PC-3 (cell line): ENCODE measurements around the gene SLC39A12. TPM values are rescaled to one million over a fixed set of nuclear protein-coding genes. Genes with fewer than 3 reads are reported as not detected.

ENCODE experiments used
- ATAC-seq: fragments of 200-7000 bp; cut with Tn5 transposase; 2 replicates; pipeline ENCODE4 v1.9.1; 2020; ENCODE audit warnings: mild to moderate bottlenecking, moderate library complexity
- BruUV-seq: library from RNA; stranded (reverse); fragments of 400-500 nt; replicated peaks from 2 replicates; lab custom pipeline; 2021; lab: Mats Ljungman, UMichigan
- CTCF ChIA-PET: fragments of 300-600 bp; sonication (Branson Sonifier 250); formaldehyde crosslinking; loops from one replicate; lab custom pipeline; 2022; ENCODE audit warnings: antibody characterized with exemption; lab: Charles Lee
- POLR2A ChIA-PET: fragments of 300-600 bp; sonication (Branson Sonifier 250); formaldehyde crosslinking; loops from one replicate; lab custom pipeline; 2022; ENCODE audit warnings: antibody characterized with exemption; ENCODE audit not compliant: unreplicated experiment; lab: Charles Lee
- DNase-seq: peaks from one replicate; pipeline ENCODE4 v3.0.0-alpha.2; 2015
- H2AFZ ChIP-seq: fragments of 300-600 bp; sonication (generic); 2 replicates; pipeline ENCODE4 v1.6.0; 2016; ENCODE audit warnings: antibody characterized with exemption, low read length
- H3F3A ChIP-seq: fragments of 300-600 bp; sonication (generic); one replicate; pipeline ENCODE4 v1.6.0; 2017; ENCODE audit warnings: antibody characterized with exemption, low read length, control low read depth, mild to moderate bottlenecking; ENCODE audit not compliant: unreplicated experiment
- H3K27ac ChIP-seq: fragments of 300-600 bp; sonication (generic); 2 replicates; pipeline ENCODE4 v1.5.1; 2016; ENCODE audit warnings: mild to moderate bottlenecking, low read length
- H3K27me3 ChIP-seq: fragments of 300-600 bp; sonication (generic); 2 replicates; pipeline ENCODE4 v1.6.1; 2016; ENCODE audit warnings: low read length, mixed read lengths
- H3K36me3 ChIP-seq: fragments of 300-600 bp; sonication (generic); 2 replicates; pipeline ENCODE4 v1.6.1; 2016; ENCODE audit warnings: low read depth, mixed run types, low read length, mixed read lengths
- H3K4me1 ChIP-seq: fragments of 300-600 bp; sonication (generic); 2 replicates; pipeline ENCODE4 v1.5.1; 2016; ENCODE audit warnings: low read length; ENCODE audit not compliant: insufficient read depth
- H3K4me2 ChIP-seq: fragments of 300-600 bp; sonication (generic); 2 replicates; pipeline ENCODE4 v1.6.0; 2016; ENCODE audit warnings: low read length
- H3K4me3 ChIP-seq: fragments of 300-600 bp; sonication (generic); 2 replicates; pipeline ENCODE4 v1.5.1; 2016; ENCODE audit warnings: mild to moderate bottlenecking, low read length, mixed read lengths
- H3K79me2 ChIP-seq: fragments of 300-600 bp; sonication (generic); 2 replicates; pipeline ENCODE4 v1.6.1; 2017; ENCODE audit warnings: low read length, mixed read lengths
- H3K9ac ChIP-seq: fragments of 300-600 bp; sonication (generic); 2 replicates; pipeline ENCODE4 v1.6.0; 2016; ENCODE audit warnings: mild to moderate bottlenecking, low read length
- H3K9me2 ChIP-seq: fragments of 300-600 bp; sonication (generic); replicated peaks from 2 replicates; pipeline ENCODE4 v1.6.1; 2016; ENCODE audit warnings: mixed run types, low read length, mixed read lengths
- H3K9me3 ChIP-seq: fragments of 300-600 bp; sonication (generic); 2 replicates; pipeline ENCODE4 v1.6.1; 2016; ENCODE audit warnings: low read length, mixed read lengths
- H4K20me1 ChIP-seq: fragments of 300-600 bp; sonication (generic); 2 replicates; pipeline ENCODE4 v1.6.1; 2016; ENCODE audit warnings: low read length, mixed read lengths
- EZH2 ChIP-seq: fragments of 300-600 bp; sonication (generic); IDR thresholded peaks from one replicate; pipeline ENCODE4 v1.6.1; 2017; ENCODE audit warnings: antibody characterized with exemption, mild to moderate bottlenecking, low read length; ENCODE audit not compliant: unreplicated experiment
- EZH2phosphoT487 ChIP-seq: fragments of 300-600 bp; sonication (generic); IDR thresholded peaks from 2 replicates; pipeline ENCODE4 v1.6.1; 2018; ENCODE audit warnings: mild to moderate bottlenecking, antibody characterized with exemption, low read length, borderline replicate concordance
- intact Hi-C: fragments of 100-400 bp; cut with micrococcal nuclease; formaldehyde crosslinking; loops from 2 replicates; pipeline ENCODE4 v1.9.0; 2023
- total RNA-seq: library from RNA; depleted of rRNA; stranded (reverse); fragments of >200 nt; gene quantifications from 2 replicates; pipeline ENCODE4 v1.2.3, GENCODE V29; 2014
- TF ChIP-seq, protein P1 (sequence below): fragments of 300-600 bp; sonication (generic); conservative IDR thresholded peaks from 2 replicates; pipeline ENCODE4 v1.5.1; 2017; ENCODE audit warnings: antibody characterized with exemption, low read depth, mild to moderate bottlenecking, low read length

The SLC39A12 gene
- total RNA-seq, 1 experiment from 2014 or later, result not detected

DNA sequence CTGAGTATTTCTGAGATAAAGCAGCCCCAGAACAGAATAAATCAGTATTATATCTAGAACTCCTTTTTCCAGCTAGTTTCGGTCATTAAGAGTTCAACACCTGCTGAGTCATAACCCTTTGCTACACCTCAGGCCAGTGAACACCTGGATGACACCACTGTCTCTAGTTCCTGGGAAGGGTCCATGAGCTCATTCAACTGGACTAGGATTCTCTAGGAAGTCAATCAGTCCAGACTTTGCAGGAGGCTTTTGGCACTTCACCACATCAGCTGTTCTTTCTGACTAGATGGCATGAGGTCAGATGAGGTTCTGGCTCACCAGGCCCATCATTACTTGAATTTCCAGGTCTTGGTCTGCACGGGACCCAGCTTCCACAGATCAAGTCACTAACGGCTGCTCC, 11.7 kb downstream of the SLC39A12 start:
- Histone ChIP-seq H3K4me2 (no peak overlapping the region), H4K20me1 (no peaks in the 10 kb centered on the region), H3K9me3 (no peaks in the 10 kb centered on the region), H3K36me3 (no peaks in the 10 kb centered on the region), H3K9ac (no peak overlapping the region), H3K4me3 (no peak overlapping the region), H3K27me3 (no peaks in the 10 kb centered on the region), H3K9me2 (no peaks in the 10 kb centered on the region), H2AFZ (no peak overlapping the region), H3K4me1 (peaks cover 11% of the 10 kb centered on the region), H3F3A (no peaks in the 10 kb centered on the region), H3K27ac (no peak overlapping the region), H3K79me2 (no peaks in the 10 kb centered on the region)
- ATAC-seq, result no peak
- CTCF ChIA-PET, result no interaction called here
- DNase-seq, result peak; percentile 5
- BruUV-seq, result no TSS peak
- POLR2A ChIA-PET, result no interaction called here
- TF ChIP-seq EZH2, result no peak
- TF ChIP-seq, protein P1, sequence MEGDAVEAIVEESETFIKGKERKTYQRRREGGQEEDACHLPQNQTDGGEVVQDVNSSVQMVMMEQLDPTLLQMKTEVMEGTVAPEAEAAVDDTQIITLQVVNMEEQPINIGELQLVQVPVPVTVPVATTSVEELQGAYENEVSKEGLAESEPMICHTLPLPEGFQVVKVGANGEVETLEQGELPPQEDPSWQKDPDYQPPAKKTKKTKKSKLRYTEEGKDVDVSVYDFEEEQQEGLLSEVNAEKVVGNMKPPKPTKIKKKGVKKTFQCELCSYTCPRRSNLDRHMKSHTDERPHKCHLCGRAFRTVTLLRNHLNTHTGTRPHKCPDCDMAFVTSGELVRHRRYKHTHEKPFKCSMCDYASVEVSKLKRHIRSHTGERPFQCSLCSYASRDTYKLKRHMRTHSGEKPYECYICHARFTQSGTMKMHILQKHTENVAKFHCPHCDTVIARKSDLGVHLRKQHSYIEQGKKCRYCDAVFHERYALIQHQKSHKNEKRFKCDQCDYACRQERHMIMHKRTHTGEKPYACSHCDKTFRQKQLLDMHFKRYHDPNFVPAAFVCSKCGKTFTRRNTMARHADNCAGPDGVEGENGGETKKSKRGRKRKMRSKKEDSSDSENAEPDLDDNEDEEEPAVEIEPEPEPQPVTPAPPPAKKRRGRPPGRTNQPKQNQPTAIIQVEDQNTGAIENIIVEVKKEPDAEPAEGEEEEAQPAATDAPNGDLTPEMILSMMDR, result no peak
- TF ChIP-seq EZH2phosphoT487, result no peak
- intact Hi-C loops, result no loop called here

DNA sequence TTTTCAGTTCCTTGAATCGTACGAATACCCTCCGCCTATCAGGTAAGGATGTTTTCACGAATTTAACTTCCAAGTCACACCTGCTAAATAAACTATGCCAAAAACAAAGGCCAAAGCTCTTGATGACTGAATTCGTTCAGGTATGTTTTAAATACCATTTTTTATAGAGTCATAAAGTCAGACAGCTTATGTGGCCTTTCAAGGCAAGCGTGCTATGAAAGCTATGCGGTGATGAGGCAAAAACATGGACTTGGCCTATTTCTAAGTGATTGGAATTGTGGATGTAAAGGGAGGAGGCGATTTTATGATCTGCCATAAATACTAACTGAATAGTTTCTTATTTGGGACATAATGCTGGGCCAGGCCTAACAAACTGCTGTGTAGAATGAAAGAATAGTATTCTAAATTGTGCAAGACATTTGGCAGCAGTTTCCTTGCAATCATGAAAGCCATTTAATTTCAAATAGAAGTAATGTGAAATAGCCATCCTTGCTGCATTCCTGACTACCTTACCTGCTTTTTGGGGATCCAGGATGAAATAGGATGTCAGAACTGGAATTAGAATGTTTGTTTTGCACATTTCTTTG, 14.0 kb downstream of the SLC39A12 start:
- Histone ChIP-seq H3K79me2 (no peaks in the 10 kb centered on the region), H3K4me1 (peaks cover 11% of the 10 kb centered on the region), H3K9ac (no peak overlapping the region), H3F3A (no peaks in the 10 kb centered on the region), H3K9me2 (no peaks in the 10 kb centered on the region), H3K4me3 (no peak overlapping the region), H3K9me3 (no peaks in the 10 kb centered on the region), H3K27me3 (no peaks in the 10 kb centered on the region), H3K36me3 (no peaks in the 10 kb centered on the region), H2AFZ (no peak overlapping the region), H4K20me1 (no peaks in the 10 kb centered on the region), H3K27ac (no peak overlapping the region), H3K4me2 (no peak overlapping the region)
- no peak for ATAC-seq
- POLR2A ChIA-PET, result no interaction called here
- TF ChIP-seq EZH2phosphoT487 (no peak), EZH2 (no peak)
- TF ChIP-seq, protein P1, result no peak
- no TSS peak for BruUV-seq
- intact Hi-C loops, result no loop called here
- no peak for DNase-seq
- CTCF ChIA-PET, result no interaction called here

DNA sequence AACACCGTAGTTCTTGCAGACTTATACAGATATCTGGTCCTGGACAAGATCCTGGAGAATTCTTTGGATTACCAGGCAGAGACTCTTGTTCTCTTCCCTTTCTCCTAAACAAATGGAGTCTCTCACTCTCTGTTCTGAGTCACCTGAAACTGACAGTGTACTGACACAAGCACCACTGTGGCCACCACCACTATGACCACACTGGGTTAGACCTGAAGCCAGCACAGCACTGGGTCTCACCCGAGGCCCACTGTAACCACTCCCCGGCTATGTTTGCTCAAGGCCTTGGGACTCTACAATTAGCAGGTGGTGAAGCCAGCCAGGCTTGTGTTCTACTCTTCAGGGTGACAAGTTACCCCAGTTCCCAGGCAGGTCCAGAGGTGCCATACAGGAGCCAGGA, 22.8 kb downstream of the SLC39A12 start:
- ChIA-PET POLR2A (no interaction called here), CTCF (no interaction called here)
- H4K20me1 ChIP-seq, result no peaks in the 10 kb centered on the region
- H3K27me3 ChIP-seq, result no peaks in the 10 kb centered on the region
- H3K4me3 ChIP-seq, result no peak overlapping the region
- H3K9me3 ChIP-seq, result no peaks in the 10 kb centered on the region
- no peak for TF ChIP-seq EZH2phosphoT487
- TF ChIP-seq, protein P1, result no peak
- TF ChIP-seq EZH2, result no peak
- ATAC-seq (no peak), DNase-seq (no peak)
- H3K9me2 ChIP-seq, result no peaks in the 10 kb centered on the region
- no peaks in the 10 kb centered on the region for H3F3A ChIP-seq
- no peaks in the 10 kb centered on the region for H3K79me2 ChIP-seq
- intact Hi-C loops, result no loop called here
- BruUV-seq, result no TSS peak
- H3K4me1 ChIP-seq, result no peaks in the 10 kb centered on the region
- no peaks in the 10 kb centered on the region for H3K36me3 ChIP-seq
- H3K27ac ChIP-seq, result no peak overlapping the region
- H3K4me2 ChIP-seq, result no peak overlapping the region
- no peak overlapping the region for H3K9ac ChIP-seq
- no peak overlapping the region for H2AFZ ChIP-seq
